Activated B cell treated with CpG ODN at 0.5 μM for 24 hours (primary cell): ENCODE data around the gene TOR4A. TPM values are rescaled to one million over a fixed set of nuclear protein-coding genes. Genes with fewer than 3 reads are reported as not detected.

Experiments
- ATAC-seq: fragments of 200-7000 bp; cut with Tn5 transposase; one replicate; pipeline ENCODE4 v1.10.0; 2021; ENCODE audit warnings: low read depth, mild to moderate bottlenecking, moderate library complexity
- CTCF ChIA-PET: fragments of 350-600 bp; sonication (Branson Sonifier 250); formaldehyde crosslinking; loops from one replicate; lab custom pipeline; 2021; ENCODE audit warnings: antibody characterized with exemption; lab: Charles Lee
- POLR2A ChIA-PET: fragments of 350-600 bp; sonication (Branson Sonifier 250); formaldehyde crosslinking; loops from one replicate; lab custom pipeline; 2021; ENCODE audit warnings: antibody characterized with exemption; lab: Charles Lee
- DNase-seq: peaks from one replicate; pipeline ENCODE4 v3.0.0; 2022
- H3K27ac Mint-ChIP-seq: one replicate; pipeline ENCODE4 v1.8.0; 2020; ENCODE audit warnings: mixed read lengths
- H3K27me3 Mint-ChIP-seq: one replicate; pipeline ENCODE4 v1.8.0; 2021; ENCODE audit warnings: mixed read lengths
- H3K36me3 Mint-ChIP-seq: one replicate; pipeline ENCODE4 v1.8.0; 2021; ENCODE audit warnings: low read depth, mixed read lengths
- H3K4me1 Mint-ChIP-seq: one replicate; pipeline ENCODE4 v1.8.0; 2021; ENCODE audit warnings: mixed read lengths
- H3K4me3 Mint-ChIP-seq: one replicate; pipeline ENCODE4 v1.8.0; 2020; ENCODE audit warnings: mild to moderate bottlenecking, mixed read lengths
- H3K9me3 Mint-ChIP-seq: one replicate; pipeline ENCODE4 v1.8.0; 2020; ENCODE audit warnings: mixed read lengths
- intact Hi-C: fragments of 100-400 bp; cut with micrococcal nuclease; formaldehyde crosslinking; loops from one replicate; pipeline ENCODE4 v1.15.1; 2024
- total RNA-seq: library from RNA; stranded (reverse); gene quantifications from 2 replicates; pipeline ENCODE4 v1.2.3, GENCODE V29; 2022
- TF ChIP-seq, protein P1 (sequence below): fragments of 200-600 bp; IDR thresholded peaks from one replicate; pipeline ENCODE4 v1.8.0; 2022; ENCODE audit warnings: antibody characterized with exemption, mild to moderate bottlenecking

TOR4A gene
- total RNA-seq, 1 donor from 2014 or later = 9.1 TPM

DNA sequence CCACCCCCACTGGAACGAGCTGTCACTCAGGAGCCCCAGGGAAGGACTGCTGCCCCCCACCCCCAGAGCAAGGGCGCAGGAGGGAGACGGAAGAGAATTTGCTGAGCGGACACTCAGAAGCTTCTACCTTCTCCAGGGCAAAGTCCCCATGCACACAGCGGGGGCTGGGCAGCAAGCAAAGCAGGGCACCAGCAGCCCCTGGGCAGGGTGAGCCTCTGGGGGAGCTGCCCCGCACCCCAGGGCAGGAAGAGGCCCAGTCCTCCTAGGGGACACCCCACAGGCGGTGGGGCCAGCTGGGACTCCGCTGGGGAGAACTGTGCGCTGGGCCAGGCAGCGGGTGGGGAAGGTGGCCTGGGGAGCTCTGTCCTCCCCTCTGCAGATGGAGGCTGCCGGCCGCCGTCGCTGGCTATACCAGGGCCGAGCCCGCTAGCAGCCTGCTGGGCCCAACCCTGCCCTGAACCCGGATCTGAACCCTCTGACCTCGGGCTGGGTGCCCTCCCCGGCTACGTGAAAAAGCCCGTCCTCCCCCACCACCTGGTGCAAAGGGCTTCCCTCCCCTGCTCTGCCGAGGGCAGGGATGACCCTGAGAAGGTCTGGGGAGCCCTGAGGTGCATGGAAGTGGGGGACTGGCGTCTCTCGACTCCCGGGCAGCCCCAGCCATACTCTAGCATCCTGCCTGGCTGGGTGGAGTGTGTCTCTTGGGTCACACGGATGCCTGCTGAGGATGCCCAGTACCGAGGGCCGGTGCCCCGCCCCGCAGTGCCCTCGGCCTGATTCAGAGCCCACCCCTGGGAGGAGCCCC, 47.4 kb upstream of the TOR4A start:
- no peak overlapping the region for H3K27ac Mint-ChIP-seq
- no peaks in the 10 kb centered on the region for H3K36me3 Mint-ChIP-seq
- H3K9me3 Mint-ChIP-seq = no peaks in the 10 kb centered on the region
- ChIA-PET CTCF (interaction anchor here (1.5 kb wide), 1 partner anchor 201 kb away, joined by 3 read pairs; no protein-coding TSS in a partner anchor), POLR2A (no interaction called here)
- peaks cover 18% of the 10 kb centered on the region for H3K4me1 Mint-ChIP-seq
- TF ChIP-seq, protein P1, sequence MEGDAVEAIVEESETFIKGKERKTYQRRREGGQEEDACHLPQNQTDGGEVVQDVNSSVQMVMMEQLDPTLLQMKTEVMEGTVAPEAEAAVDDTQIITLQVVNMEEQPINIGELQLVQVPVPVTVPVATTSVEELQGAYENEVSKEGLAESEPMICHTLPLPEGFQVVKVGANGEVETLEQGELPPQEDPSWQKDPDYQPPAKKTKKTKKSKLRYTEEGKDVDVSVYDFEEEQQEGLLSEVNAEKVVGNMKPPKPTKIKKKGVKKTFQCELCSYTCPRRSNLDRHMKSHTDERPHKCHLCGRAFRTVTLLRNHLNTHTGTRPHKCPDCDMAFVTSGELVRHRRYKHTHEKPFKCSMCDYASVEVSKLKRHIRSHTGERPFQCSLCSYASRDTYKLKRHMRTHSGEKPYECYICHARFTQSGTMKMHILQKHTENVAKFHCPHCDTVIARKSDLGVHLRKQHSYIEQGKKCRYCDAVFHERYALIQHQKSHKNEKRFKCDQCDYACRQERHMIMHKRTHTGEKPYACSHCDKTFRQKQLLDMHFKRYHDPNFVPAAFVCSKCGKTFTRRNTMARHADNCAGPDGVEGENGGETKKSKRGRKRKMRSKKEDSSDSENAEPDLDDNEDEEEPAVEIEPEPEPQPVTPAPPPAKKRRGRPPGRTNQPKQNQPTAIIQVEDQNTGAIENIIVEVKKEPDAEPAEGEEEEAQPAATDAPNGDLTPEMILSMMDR = no peak
- H3K4me3 Mint-ChIP-seq = no peak overlapping the region
- DNase-seq (no peak), ATAC-seq (no peak)
- H3K27me3 Mint-ChIP-seq = peaks cover 2% of the 10 kb centered on the region
- intact Hi-C loops = loop anchor here (10.0 kb wide), 2 partner anchors 285 to 345 kb away; partner anchors contain the start of genes C8G, FBXW5 and TRAF2

DNA sequence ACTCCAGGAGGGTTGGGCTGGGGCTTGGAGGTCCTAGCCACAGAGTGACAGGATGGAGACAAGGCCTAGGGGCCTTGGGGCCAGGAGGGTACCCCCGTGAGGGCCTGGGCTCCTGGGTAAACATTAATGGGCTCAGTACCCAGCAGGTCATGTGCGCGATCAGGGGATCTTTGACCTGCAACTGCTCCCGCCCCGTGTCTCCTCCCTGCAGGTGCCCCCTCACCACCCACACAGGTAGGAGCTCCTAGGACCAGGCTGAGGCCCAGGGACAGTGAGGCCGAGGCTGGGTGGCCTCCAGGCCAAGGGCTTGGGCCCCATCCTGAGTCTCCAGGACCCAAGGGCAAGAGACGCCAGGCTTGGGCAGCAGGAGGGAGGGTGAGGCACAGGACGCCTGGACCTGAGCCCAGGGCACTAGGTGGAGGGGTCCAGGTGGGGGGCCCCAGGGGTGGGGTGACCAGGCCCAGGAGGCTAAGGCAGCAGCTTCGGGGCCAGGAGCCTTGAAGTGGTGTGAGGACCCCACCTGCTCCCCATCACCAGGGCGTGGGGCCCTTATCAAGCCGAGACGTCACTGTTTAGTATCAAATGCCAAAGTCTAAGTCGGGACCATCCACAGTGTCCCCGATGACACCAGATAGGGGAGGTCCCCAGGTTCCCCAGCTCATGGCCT, 46.7 kb upstream of the TOR4A start, which contains the start of gene SLC34A3:
TSS of gene SLC34A3 (plus strand) at position 197 of the 667 bp plus-strand sequence. CDS start 802 bp downstream, outside the sequence.
- H3K4me3 Mint-ChIP-seq = no peak within 1 kb of the TSS
- ATAC-seq (no peak), DNase-seq (no peak)
- peaks cover 20% of the 10 kb centered on the region for H3K4me1 Mint-ChIP-seq
- H3K9me3 Mint-ChIP-seq = no peaks in the 10 kb centered on the region
- TF ChIP-seq, protein P1 = no peak
- peaks cover 2% of the 10 kb centered on the region for H3K27me3 Mint-ChIP-seq
- ChIA-PET CTCF (interaction anchor here (1.5 kb wide), 1 partner anchor 202 kb away, joined by 3 read pairs; no protein-coding TSS in a partner anchor), POLR2A (interaction anchor here (0.8 kb wide), 1 partner anchor 10 kb away, joined by 3 read pairs; the partner anchor contains the start of gene TUBB4B)
- no peak within 1 kb of the TSS for H3K27ac Mint-ChIP-seq
- intact Hi-C loops = no loop called here
- H3K36me3 Mint-ChIP-seq = no peaks in the 10 kb centered on the region

DNA sequence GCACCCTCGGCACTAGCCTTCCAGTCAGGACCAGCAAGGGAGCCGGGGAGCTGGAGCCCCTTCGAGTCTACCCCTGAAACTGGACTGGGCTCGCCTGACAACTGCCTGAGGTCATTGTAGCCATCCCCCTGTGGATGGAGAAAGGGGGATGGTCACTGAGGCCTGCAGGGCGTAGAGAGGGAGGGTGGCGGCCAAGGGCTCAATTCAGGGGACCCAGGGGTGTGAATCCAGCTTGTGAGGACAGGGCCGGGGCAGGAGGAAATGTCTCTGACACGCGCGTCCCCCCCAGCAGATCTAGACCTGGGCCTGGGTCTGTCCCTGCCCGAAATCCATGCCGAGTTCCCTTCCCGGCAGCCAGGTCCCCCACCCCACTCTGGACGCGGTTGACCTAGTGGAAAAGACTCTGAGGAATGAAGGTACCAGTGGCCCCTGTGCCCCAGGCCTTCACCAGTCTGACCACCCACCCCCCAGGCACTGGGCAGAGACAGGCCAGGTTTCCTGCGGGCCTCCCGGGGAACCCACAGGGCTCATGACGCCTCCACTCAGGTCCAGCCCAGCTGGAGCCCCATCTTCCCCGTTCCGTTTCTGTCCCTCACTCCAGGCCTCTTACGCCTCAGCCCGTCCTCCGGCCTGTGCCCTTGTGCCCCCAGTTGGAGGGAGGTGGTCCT, 46.0 kb upstream of the TOR4A start:
- TF ChIP-seq, protein P1 = no peak
- ChIA-PET POLR2A (interaction anchor here (0.8 kb wide), 1 partner anchor 9 kb away, joined by 3 read pairs; the partner anchor contains the start of gene TUBB4B), CTCF (no interaction called here)
- no peaks in the 10 kb centered on the region for H3K9me3 Mint-ChIP-seq
- intact Hi-C loops = no loop called here
- H3K4me3 Mint-ChIP-seq = no peak overlapping the region
- H3K27ac Mint-ChIP-seq = no peak overlapping the region
- no peak for ATAC-seq
- H3K4me1 Mint-ChIP-seq = peaks cover 25% of the 10 kb centered on the region
- DNase-seq = no peak
- H3K36me3 Mint-ChIP-seq = no peaks in the 10 kb centered on the region
- peaks cover 2% of the 10 kb centered on the region for H3K27me3 Mint-ChIP-seq

DNA sequence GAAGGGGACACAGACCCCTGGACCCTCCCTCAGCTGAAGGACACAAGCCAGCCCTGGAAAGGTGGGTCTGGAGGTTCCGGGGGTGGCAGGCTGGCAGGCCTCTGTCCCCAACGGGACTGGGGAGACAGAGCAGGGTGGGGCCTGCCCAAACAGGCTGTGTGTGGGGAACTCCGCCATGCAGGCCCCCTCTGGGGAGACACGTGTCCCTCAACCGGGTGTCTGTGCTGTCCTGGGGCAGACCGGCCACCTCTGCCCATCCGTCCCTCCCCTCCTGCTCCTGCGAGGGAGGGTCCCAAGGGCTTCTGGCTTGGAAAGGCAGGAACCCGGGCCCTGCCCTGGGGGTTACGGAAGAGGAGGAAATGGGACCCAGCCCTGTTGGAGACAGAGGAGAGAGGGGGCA, 45.4 kb upstream of the TOR4A start:
- Mint-ChIP-seq H3K9me3 (no peaks in the 10 kb centered on the region), H3K4me3 (no peak overlapping the region), H3K36me3 (no peaks in the 10 kb centered on the region), H3K27ac (no peak overlapping the region), H3K27me3 (peaks cover 2% of the 10 kb centered on the region), H3K4me1 (peaks cover 31% of the 10 kb centered on the region)
- ATAC-seq = no peak
- ChIA-PET POLR2A (interaction anchor here (0.6 to 0.8 kb wide), 2 partner anchors 9 to 112 kb away, joined by 3 to 4 read pairs; partner anchors contain the start of gene TUBB4B), CTCF (no interaction called here)
- no peak for DNase-seq
- TF ChIP-seq, protein P1 = no peak
- intact Hi-C loops = no loop called here
